Sigmoid colon (tissue), 7 donors: ENCODE data around the gene MYL12B. TPM values are rescaled to one million over a fixed set of nuclear protein-coding genes. Genes with fewer than 3 reads are reported as not detected.
A peak's percentile ranks its signal among the peaks of the same experiment; 100 is the strongest.

Experiments used
- DNase-seq: peaks from one replicate; pipeline ENCODE4 v3.0.0-alpha.2; 2019
- H3K27ac ChIP-seq, 4 donors: fragments of 200-600 bp; sonication (generic); one replicate each; pipeline ENCODE4 v1.5.1; 2016 to 2019; ENCODE audit warnings: mild to moderate bottlenecking in 1 of 4
- H3K27me3 ChIP-seq, 3 donors: fragments of 200-600 bp; sonication (generic); one replicate each; pipeline ENCODE4 v1.5.1; 2019; ENCODE audit warnings: mild to moderate bottlenecking in 1 of 3
- H3K36me3 ChIP-seq, 4 donors: fragments of 200-600 bp; sonication (generic); one replicate each; pipeline ENCODE4 v1.5.1; 2016 to 2019
- H3K4me1 ChIP-seq, 4 donors: fragments of 200-600 bp; sonication (generic); one replicate each; pipeline ENCODE4 v1.5.1; 2017 to 2019
- H3K4me3 ChIP-seq, 4 donors: fragments of 200-600 bp; sonication (generic); one replicate each; pipeline ENCODE4 v1.5.1; 2017 to 2019; ENCODE audit warnings: mild to moderate bottlenecking in 2 of 4, moderate library complexity in 1 of 4
- H3K9me3 ChIP-seq, 4 donors: fragments of 200-600 bp in 3 of 4; sonication (generic) in 3 of 4; one replicate each; pipeline versions ENCODE4 v1.5.1 to v1.6.1; 2013 to 2019
- CTCF ChIP-seq, 4 experiments: fragments of 450-650 bp in 3 of 4; fragments of 200-600 bp in 1 of 4; IDR thresholded peaks; one replicate each; pipeline ENCODE4 v1.5.1; 2016 to 2019; ENCODE audit warnings: antibody characterized with exemption in 4 of 4, mild to moderate bottlenecking in 3 of 4, moderate library complexity in 2 of 4
- EP300 ChIP-seq, 4 donors: sonication (generic); formaldehyde crosslinking; IDR thresholded peaks; one replicate each; pipeline ENCODE4 v1.6.1; 2017; ENCODE audit warnings: antibody characterized with exemption in 4 of 4
- POLR2A ChIP-seq, 2 donors: fragments of 450-650 bp; IDR thresholded peaks; one replicate each; pipeline ENCODE4 v1.6.1; 2016; ENCODE audit warnings: antibody characterized with exemption in 2 of 2, mild to moderate bottlenecking in 2 of 2, moderate library complexity in 2 of 2
- POLR2AphosphoS5 ChIP-seq, 4 donors: sonication (generic); formaldehyde crosslinking; IDR thresholded peaks; one replicate each; pipeline ENCODE4 v1.6.1; 2017; ENCODE audit warnings: antibody characterized with exemption in 4 of 4
- WGBS, 2 donors: extraction: QIAGEN DNeasy Blood & Tissue Kit; methylation state at CpG; one replicate each; pipeline ENCODE4 v1.1.7; 2013; 5-methylcytosine and 5-hydroxymethylcytosine counted together
- intact Hi-C: fragments of 100-400 bp; cut with DNase I; formaldehyde crosslinking; loops from one replicate; pipeline ENCODE4 v1.15.1; 2023
- polyA plus RNA-seq, 3 donors: library from polyadenylated mRNA; stranded (reverse); fragments of 200-250 nt; gene quantifications; one replicate each; pipeline ENCODE4 v1.2.3, GENCODE V29; 2013
- total RNA-seq, 4 donors: library from RNA; depleted of rRNA; stranded (reverse); fragments of >200 nt; gene quantifications; one replicate each; pipeline ENCODE4 v1.1.0, GENCODE V29; 2016
- donor health status: healthy with polysubstance abuse.
- donor health status: Bipolar disorder and iron deficiency.
- donor health status: healthy.

MYL12B gene
- total and polyA plus RNA-seq, 7 donors: 155 to 1,674 (median 227) TPM

GRCh38 chr18:3257627-3258120, 4.3 kb upstream of the MYL12B start:
- 92 to 94% methylated on average over 2 of the region's 2 CpGs for WGBS, 2 donors
- DNase-seq: no peak
- no peak overlapping the region for H3K4me3 ChIP-seq
- no peaks in the 10 kb centered on the region for H3K9me3 ChIP-seq
- peaks cover 29 to 60% (median 39%) of the 10 kb centered on the region in 4 donors for H3K36me3 ChIP-seq
- H3K27me3 ChIP-seq: no peaks in the 10 kb centered on the region
- H3K4me1 ChIP-seq: peaks cover 0 to 45% (median 30%) of the 10 kb centered on the region in 4 donors
- intact Hi-C loops: no loop called here
- no peak for TF ChIP-seq CTCF (IDR thresholded peaks at IDR 0.05)
- TF ChIP-seq POLR2AphosphoS5 (IDR thresholded peaks at IDR 0.05): no peak
- no peak for TF ChIP-seq POLR2A (IDR thresholded peaks at IDR 0.05)
- no peak for TF ChIP-seq EP300 (IDR thresholded peaks at IDR 0.05)
- H3K27ac ChIP-seq: peak overlapping the region in 3 of 4 donors; percentile 67 to 85 (median 84)

DNA sequence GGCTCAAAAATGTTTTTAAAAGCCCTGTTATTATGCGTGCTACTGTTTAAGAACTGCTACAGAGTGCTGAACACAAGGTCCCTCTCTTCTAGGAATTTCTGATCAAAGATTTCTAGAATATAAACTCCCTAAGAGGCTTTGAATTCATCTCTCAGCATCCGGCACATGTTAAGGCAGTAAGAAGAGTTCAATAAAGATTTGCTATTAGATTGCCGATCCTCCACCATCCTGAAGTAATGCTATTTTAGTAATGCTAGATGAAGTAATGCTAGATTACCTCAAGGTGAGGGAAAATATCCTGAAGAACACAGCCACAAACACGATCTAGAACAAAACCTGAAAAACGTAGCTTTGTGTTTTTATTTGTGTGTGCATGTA, 949 bp upstream of the MYL12B start:
- Histone ChIP-seq H3K36me3 (peaks cover 7 to 27% (median 14%) of the 10 kb centered on the region in 4 donors), H3K27me3 (no peaks in the 10 kb centered on the region), H3K4me1 (peaks cover 0 to 61% (median 52%) of the 10 kb centered on the region in 4 donors), H3K9me3 (no peaks in the 10 kb centered on the region), H3K4me3 (peak overlapping the region; percentile 72 to 99 (median 81)), H3K27ac (peak overlapping the region; percentile 88 to 94 (median 90))
- intact Hi-C loops: loop anchor here (5.0 kb wide), 4 partner anchors 44 to 336 kb away; partner anchors contain the start of genes LPIN2, MYOM1 and TGIF1
- DNase-seq: no peak
- WGBS, 2 donors: 3 to 9% methylated on average over 5 of the region's 5 CpGs
- TF ChIP-seq EP300 (IDR thresholded peaks at IDR 0.05) (no peak), POLR2AphosphoS5 (IDR thresholded peaks at IDR 0.05) (no peak), CTCF (IDR thresholded peaks at IDR 0.05) (no peak), POLR2A (IDR thresholded peaks at IDR 0.05) (no peak)

DNA sequence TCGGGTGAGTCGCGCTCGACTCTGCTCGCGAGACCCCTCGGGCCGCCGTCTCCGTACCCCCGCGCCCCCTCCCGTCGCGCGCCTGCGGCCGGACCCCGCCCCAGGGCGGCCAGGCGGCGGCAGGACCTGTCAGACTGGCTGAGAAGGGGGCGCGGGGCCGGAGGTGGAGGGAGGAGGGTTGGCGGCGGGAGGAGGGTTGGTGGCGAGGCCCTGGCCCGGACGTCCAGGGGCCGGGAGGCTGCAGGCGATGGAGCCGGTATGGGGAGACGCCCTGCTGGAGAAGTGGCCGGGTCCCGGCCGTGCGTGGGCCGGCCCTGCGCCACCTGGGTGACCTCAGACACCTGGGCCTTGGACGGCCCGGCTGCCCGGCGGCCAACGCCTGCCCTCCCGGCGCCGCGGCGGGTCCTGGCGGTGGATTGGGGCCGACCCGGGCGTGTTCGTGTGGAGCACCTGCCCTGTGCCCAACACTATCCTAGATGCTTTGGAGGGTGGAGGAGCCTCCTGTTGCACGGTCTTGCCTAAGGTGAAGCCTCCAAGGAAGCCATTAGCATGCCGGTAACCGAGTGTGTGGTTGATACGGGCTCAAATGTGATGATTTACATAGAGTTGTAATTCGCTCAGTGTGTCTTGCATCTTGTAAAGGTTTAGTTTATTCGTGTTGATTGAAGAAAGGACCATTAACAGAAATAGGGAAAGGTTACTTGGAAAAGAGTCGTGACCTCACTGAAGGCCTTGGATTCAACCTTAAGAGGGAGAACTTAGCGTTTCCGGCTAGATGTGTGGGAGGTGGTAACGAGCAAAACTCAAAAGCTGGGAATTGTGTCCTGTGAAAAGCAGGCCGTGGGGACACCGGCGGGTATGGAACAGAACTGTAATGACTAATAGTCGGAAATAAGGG, 550 bp downstream of the MYL12B start:
- H3K36me3 ChIP-seq: peaks cover under 1 to 12% (median 7%) of the 10 kb centered on the region in 4 donors
- no peak for DNase-seq
- H3K27ac ChIP-seq: peak overlapping the region; percentile 88 to 94 (median 90)
- H3K27me3 ChIP-seq: no peaks in the 10 kb centered on the region
- intact Hi-C loops: loop anchor here (5.0 kb wide), 4 partner anchors 45 to 335 kb away; partner anchors contain the start of genes LPIN2, MYOM1 and TGIF1
- peaks cover 0 to 60% (median 55%) of the 10 kb centered on the region in 4 donors for H3K4me1 ChIP-seq
- H3K4me3 ChIP-seq: peak overlapping the region; percentile 72 to 99 (median 81)
- 1% methylated on average over 69 of the region's 69 CpGs for WGBS, 2 donors
- H3K9me3 ChIP-seq: no peaks in the 10 kb centered on the region
- no peak for TF ChIP-seq POLR2A (IDR thresholded peaks at IDR 0.05)
- TF ChIP-seq POLR2AphosphoS5 (IDR thresholded peaks at IDR 0.05): no peak
- no peak for TF ChIP-seq CTCF (IDR thresholded peaks at IDR 0.05)
- TF ChIP-seq EP300 (IDR thresholded peaks at IDR 0.05): no peak

DNA sequence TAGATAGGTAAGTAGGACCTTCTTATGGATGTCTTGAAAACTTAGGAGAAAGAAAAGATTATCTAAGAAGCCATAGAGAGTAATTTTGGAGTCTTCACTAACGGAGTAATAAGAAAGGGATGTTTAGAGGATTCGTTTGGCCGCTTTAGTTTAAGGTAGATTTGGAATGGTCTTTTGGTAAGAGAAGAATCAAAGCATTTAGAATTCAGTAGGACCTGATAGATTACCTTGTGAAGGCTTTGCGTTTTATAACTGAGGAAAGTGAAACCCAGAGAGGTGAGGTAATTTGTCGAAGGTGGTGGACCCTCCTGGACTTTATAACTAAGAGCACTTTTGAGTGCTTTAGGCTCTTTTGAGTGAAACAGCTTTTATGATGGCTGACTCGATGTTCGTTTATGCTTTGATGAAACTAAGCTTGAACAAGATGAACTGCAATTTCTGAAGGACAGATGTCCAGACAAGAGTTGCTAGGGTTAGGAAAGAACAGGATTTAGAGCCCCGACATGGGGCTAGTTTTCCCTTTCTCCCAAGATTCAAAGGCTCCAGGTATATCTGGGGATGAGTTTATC, 1.3 kb downstream of the MYL12B start:
- Histone ChIP-seq H3K4me3 (peak overlapping the region; percentile 72 to 99 (median 81)), H3K9me3 (no peaks in the 10 kb centered on the region), H3K36me3 (peaks cover 0 to 6% (median 2%) of the 10 kb centered on the region in 4 donors), H3K27me3 (no peaks in the 10 kb centered on the region), H3K4me1 (peaks cover 0 to 65% (median 61%) of the 10 kb centered on the region in 4 donors), H3K27ac (peak overlapping the region in 3 of 4 donors; percentile 89 to 94 (median 92))
- 8 to 19% methylated on average over 8 of the region's 8 CpGs for WGBS, 2 donors
- TF ChIP-seq EP300 (IDR thresholded peaks at IDR 0.05) (no peak), POLR2AphosphoS5 (IDR thresholded peaks at IDR 0.05) (no peak), POLR2A (IDR thresholded peaks at IDR 0.05) (no peak), CTCF (IDR thresholded peaks at IDR 0.05) (no peak)
- no peak for DNase-seq
- intact Hi-C loops: loop anchor here (5.0 kb wide), 4 partner anchors 46 to 334 kb away; partner anchors contain the start of genes LPIN2, MYOM1 and TGIF1
